Caco-2 (cell line): ENCODE data around the gene TCERG1L. TPM values are rescaled to one million over a fixed set of nuclear protein-coding genes. Genes with fewer than 3 reads are reported as not detected.

Experiments
- BruUV-seq: library from RNA; stranded (reverse); fragments of 400-500 nt; replicated peaks from 2 replicates; lab custom pipeline; 2021; lab: Mats Ljungman, UMichigan
- CTCF ChIA-PET: fragments of 300-600 bp; sonication (Branson Sonifier 250); formaldehyde crosslinking; loops from one replicate; lab custom pipeline; 2022; ENCODE audit warnings: antibody characterized with exemption; lab: Charles Lee
- POLR2A ChIA-PET: fragments of 300-600 bp; sonication (Branson Sonifier 250); formaldehyde crosslinking; loops from one replicate; lab custom pipeline; 2022; ENCODE audit warnings: antibody characterized with exemption; lab: Charles Lee
- DNase-seq, 2 experiments: peaks; one replicate each; pipeline versions ENCODE4 v3.0.0 to v3.0.0-alpha.2; 2020 to 2022
- H3K27me3 ChIP-seq: replicated peaks from 2 replicates; pipeline ENCODE4 v1.6.0; 2011; ENCODE audit warnings: low read length; ENCODE audit not compliant: control insufficient read depth, insufficient read depth
- H3K36me3 ChIP-seq: 2 replicates; pipeline ENCODE4 v1.5.1; 2011; ENCODE audit warnings: low read length; ENCODE audit not compliant: control insufficient read depth, insufficient read depth
- H3K4me1 ChIP-seq: fragments of 250-450 bp; sonication (Bioruptor Pico); 2 replicates; pipeline ENCODE4 v1.5.1; 2020; ENCODE audit warnings: mild to moderate bottlenecking
- H3K4me3 ChIP-seq: 2 replicates; pipeline ENCODE4 v1.5.1; 2011; ENCODE audit warnings: low read depth, mild to moderate bottlenecking, control low read depth, low read length
- H3K9me3 ChIP-seq: fragments of 250-450 bp; sonication (Bioruptor Pico); 2 replicates; pipeline ENCODE4 v1.5.1; 2020; ENCODE audit warnings: mild to moderate bottlenecking, moderate library complexity
- H3K27ac Mint-ChIP-seq: one replicate; pipeline ENCODE4 v1.8.0; 2022; ENCODE audit warnings: mixed read lengths; ENCODE audit not compliant: unreplicated experiment
- H3K27me3 Mint-ChIP-seq: one replicate; pipeline ENCODE4 v1.8.0; 2022; ENCODE audit warnings: mixed read lengths; ENCODE audit not compliant: insufficient read depth, unreplicated experiment
- H3K36me3 Mint-ChIP-seq: one replicate; pipeline ENCODE4 v1.8.0; 2022; ENCODE audit warnings: mild to moderate bottlenecking, mixed read lengths; ENCODE audit not compliant: insufficient read depth, unreplicated experiment
- H3K4me1 Mint-ChIP-seq: one replicate; pipeline ENCODE4 v1.8.0; 2022; ENCODE audit warnings: low read depth, mixed read lengths; ENCODE audit not compliant: unreplicated experiment
- H3K4me3 Mint-ChIP-seq: one replicate; pipeline ENCODE4 v1.8.0; 2022; ENCODE audit warnings: mild to moderate bottlenecking, moderate library complexity, mixed read lengths; ENCODE audit not compliant: unreplicated experiment
- H3K9me3 Mint-ChIP-seq: one replicate; pipeline ENCODE4 v1.8.0; 2022; ENCODE audit warnings: mixed read lengths; ENCODE audit not compliant: unreplicated experiment
- CTCF ChIP-seq, 2 experiments: fragments of 200-600 bp in 1 of 2; IDR thresholded peaks; 1 replicate in 1 of 2; 2 replicates in 1 of 2; pipeline versions ENCODE4 v1.5.1 to v1.8.0; 2011 to 2022; ENCODE audit warnings: antibody characterized with exemption in 1 of 2, control low read depth in 1 of 2, inconsistent platforms in 1 of 2, low read depth in 1 of 2, low read length in 1 of 2, mild to moderate bottlenecking in 1 of 2, moderate library complexity in 1 of 2; ENCODE audit not compliant: insufficient read depth in 1 of 2, severe bottlenecking in 1 of 2, unreplicated experiment in 1 of 2
- intact Hi-C: fragments of 100-400 bp; cut with micrococcal nuclease; formaldehyde crosslinking; loops from one replicate; pipeline ENCODE4 v1.10.0; 2022; ENCODE audit not compliant: unreplicated experiment
- total RNA-seq: library from RNA; stranded (reverse); gene quantifications from 2 replicates; pipeline ENCODE4 v1.2.3, GENCODE V29; 2022

TCERG1L gene
- total RNA-seq, 1 experiment from 2014 or later, result not detected

GRCh38 chr10:131127610-131128009 is 183.9 kb downstream of the TCERG1L start:
- peaks cover 2% of the 10 kb centered on the region for H3K27me3 Mint-ChIP-seq
- no TSS peak for BruUV-seq

GRCh38 chr10:131127138-131127589 is 184.4 kb downstream of the TCERG1L start:
- CTCF ChIA-PET, result no interaction called here
- H3K36me3 ChIP-seq, result no peaks in the 10 kb centered on the region
- BruUV-seq, result no TSS peak
- intact Hi-C loops, result no loop called here
- H3K27me3 ChIP-seq, result no peaks in the 10 kb centered on the region
- peak in 1 of 2 experiments; percentile 0 for DNase-seq
- H3K9me3 ChIP-seq, result no peaks in the 10 kb centered on the region; the same call in 1 of the 2 replicates
- no peak overlapping the region for H3K4me3 Mint-ChIP-seq
- no peak overlapping the region for H3K27ac Mint-ChIP-seq
- peaks cover 2% of the 10 kb centered on the region for H3K27me3 Mint-ChIP-seq
- H3K4me1 Mint-ChIP-seq, result no peaks in the 10 kb centered on the region
- POLR2A ChIA-PET, result no interaction called here
- peaks cover 26% of the 10 kb centered on the region for H3K9me3 Mint-ChIP-seq
- no peak for TF ChIP-seq CTCF (IDR thresholded peaks at IDR 0.05; ENCODE audit: insufficient read depth in 1 of 2, low read depth in 1 of 2, low read length in 1 of 2, severe bottlenecking in 1 of 2, unreplicated experiment in 1 of 2)
- no peaks in the 10 kb centered on the region for H3K36me3 Mint-ChIP-seq
- no peak overlapping the region for H3K4me3 ChIP-seq
- H3K4me1 ChIP-seq, result no peaks in the 10 kb centered on the region

More at GRCh38 chr10:131127610-131128009, 183.9 kb downstream of the TCERG1L start:
- Histone ChIP-seq H3K4me3 (no peak overlapping the region), H3K27me3 (no peaks in the 10 kb centered on the region), H3K9me3 (no peaks in the 10 kb centered on the region; the same call in 1 of the 2 replicates), H3K4me1 (no peaks in the 10 kb centered on the region), H3K36me3 (no peaks in the 10 kb centered on the region)
- Mint-ChIP-seq H3K27ac (no peak overlapping the region), H3K4me1 (no peaks in the 10 kb centered on the region), H3K36me3 (no peaks in the 10 kb centered on the region), H3K9me3 (peaks cover 26% of the 10 kb centered on the region), H3K4me3 (no peak overlapping the region)
- POLR2A ChIA-PET, result no interaction called here
- CTCF ChIA-PET, result no interaction called here
- intact Hi-C loops, result no loop called here
- DNase-seq, result peak in 1 of 2 experiments; percentile 12
- TF ChIP-seq CTCF (IDR thresholded peaks at IDR 0.05; ENCODE audit: insufficient read depth in 1 of 2, low read depth in 1 of 2, low read length in 1 of 2, severe bottlenecking in 1 of 2, unreplicated experiment in 1 of 2), result no peak

- Mint-ChIP-seq H3K4me1 (no peaks in the 10 kb centered on the region), H3K27ac (no peak overlapping the region), H3K27me3 (peaks cover 2% of the 10 kb centered on the region), H3K36me3 (no peaks in the 10 kb centered on the region), H3K4me3 (no peak overlapping the region), H3K9me3 (peaks cover 26% of the 10 kb centered on the region)
- H3K27me3 ChIP-seq, result no peaks in the 10 kb centered on the region
- CTCF ChIA-PET, result no interaction called here
- TF ChIP-seq CTCF (IDR thresholded peaks at IDR 0.05; ENCODE audit: insufficient read depth in 1 of 2, low read depth in 1 of 2, low read length in 1 of 2, severe bottlenecking in 1 of 2, unreplicated experiment in 1 of 2), result no peak
- H3K36me3 ChIP-seq, result no peaks in the 10 kb centered on the region
- no TSS peak for BruUV-seq
- intact Hi-C loops, result no loop called here
- no peaks in the 10 kb centered on the region for H3K4me1 ChIP-seq
- H3K4me3 ChIP-seq, result no peak overlapping the region
- no peaks in the 10 kb centered on the region; the same call in 1 of the 2 replicates for H3K9me3 ChIP-seq
- peak in 1 of 2 experiments; percentile 26 for DNase-seq
- POLR2A ChIA-PET, result no interaction called here
Observed at GRCh38 chr10:131126321-131127137, 185.0 kb downstream of the TCERG1L start.
